Stomach (tissue), 9 donors: ENCODE measurements around the gene ABLIM2. TPM values are rescaled to one million over a fixed set of nuclear protein-coding genes. Genes with fewer than 3 reads are reported as not detected.

Experiments used
- DNase-seq, 2 donors: peaks; one replicate each; pipeline versions ENCODE4 v3.0.0 to v3.0.0-alpha.2; 2013 to 2019
- H3K27ac ChIP-seq, 5 donors: fragments of 200-600 bp in 4 of 5; sonication (generic) in 4 of 5; one replicate each; pipeline ENCODE4 v1.5.1; 2013 to 2019; ENCODE audit warnings: mild to moderate bottlenecking in 1 of 5, moderate library complexity in 1 of 5
- H3K27me3 ChIP-seq, 3 donors: fragments of 200-600 bp; sonication (generic); one replicate each; pipeline ENCODE4 v1.5.1; 2017 to 2019; ENCODE audit warnings: mixed run types in 1 of 3
- H3K36me3 ChIP-seq, 4 donors: fragments of 200-600 bp; sonication (generic); 1 replicate in 3 of 4; 2 replicates in 1 of 4; pipeline ENCODE4 v1.5.1; 2016 to 2019
- H3K4me1 ChIP-seq, 4 donors: fragments of 200-600 bp; sonication (generic); one replicate each; pipeline ENCODE4 v1.5.1; 2016 to 2019
- H3K4me3 ChIP-seq, 4 donors: fragments of 200-600 bp; sonication (generic) in 3 of 4; one replicate each; pipeline ENCODE4 v1.5.1; 2016 to 2019; ENCODE audit warnings: mild to moderate bottlenecking in 1 of 4
- H3K9me3 ChIP-seq, 4 donors: fragments of 200-600 bp; sonication (generic); one replicate each; pipeline ENCODE4 v1.5.1; 2016 to 2019
- CTCF ChIP-seq, 7 experiments: fragments of 450-650 bp in 4 of 7; fragments of 200-600 bp in 3 of 7; sonication (generic) in 3 of 7; IDR thresholded peaks; one replicate each; pipeline ENCODE4 v1.5.1; 2016 to 2019; ENCODE audit warnings: antibody characterized with exemption in 7 of 7, control low read depth in 2 of 7, mild to moderate bottlenecking in 1 of 7
- EP300 ChIP-seq: sonication (generic); formaldehyde crosslinking; IDR thresholded peaks from one replicate; pipeline ENCODE4 v1.6.1; 2017; ENCODE audit warnings: antibody characterized with exemption
- POLR2A ChIP-seq, 4 donors: fragments of 450-650 bp; IDR thresholded peaks; one replicate each; pipeline ENCODE4 v1.6.1; 2016; ENCODE audit warnings: antibody characterized with exemption in 4 of 4, control low read depth in 2 of 4, mild to moderate bottlenecking in 1 of 4, moderate library complexity in 1 of 4
- POLR2AphosphoS5 ChIP-seq, 3 donors: sonication (generic); formaldehyde crosslinking; IDR thresholded peaks; one replicate each; pipeline ENCODE4 v1.6.1; 2016; ENCODE audit warnings: antibody characterized with exemption in 3 of 3
- WGBS, 5 donors: extraction: QIAGEN DNeasy Blood & Tissue Kit in 3 of 5; methylation state at CpG; one replicate each; pipeline versions ENCODE4 v1.1.5 to v1.1.7; 2013 to 2018; 5-methylcytosine and 5-hydroxymethylcytosine counted together
- intact Hi-C: fragments of 100-400 bp; cut with DNase I; formaldehyde crosslinking; loops from one replicate; pipeline ENCODE4 v1.15.1; 2023; ENCODE audit warnings: low total_unique reads
- polyA plus RNA-seq, 3 donors: library from polyadenylated mRNA; stranded (reverse); fragments of 200-250 nt; gene quantifications; one replicate each; pipeline ENCODE4 v1.2.3, GENCODE V29; 2013
- total RNA-seq, 5 donors: library from RNA; depleted of rRNA; stranded (reverse); fragments of >200 nt; gene quantifications; one replicate each; pipeline versions ENCODE4 v1.1.0 to v1.2.3, GENCODE V29; 2014 to 2016
- donor health status: healthy with polysubstance abuse.
- donor health status: Bipolar disorder and iron deficiency.
- donor health status: healthy.

ABLIM2 gene
- total and polyA plus RNA-seq, 8 donors: 2.3 to 28.0 (median 5.5) TPM

DNA sequence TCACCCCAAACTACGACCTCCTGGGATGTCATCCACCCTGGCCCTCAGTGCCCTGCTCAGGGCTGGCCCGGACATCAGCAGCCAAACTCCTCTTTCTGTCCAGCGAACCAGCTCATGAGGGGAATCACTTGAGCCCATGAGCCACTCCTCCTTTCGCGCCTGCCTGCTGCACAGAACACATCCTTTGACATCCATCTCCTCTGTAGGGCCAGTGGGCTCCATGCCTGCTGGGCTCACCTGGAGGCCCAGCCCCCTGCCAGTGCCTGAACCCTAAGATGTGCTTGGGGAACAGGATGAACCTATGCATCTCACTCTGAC lies 43.5 kb downstream of the ABLIM2 start:
- H3K9me3 ChIP-seq: no peaks in the 10 kb centered on the region
- no peak overlapping the region for H3K4me3 ChIP-seq
- intact Hi-C loops: no loop called here
- peaks cover 9 to 29% (median 24%) of the 10 kb centered on the region in 4 donors for H3K4me1 ChIP-seq
- WGBS, 5 donors: 40 to 88% (median 84%) methylated on average over 3 to 5 of the region's 5 CpGs
- TF ChIP-seq POLR2AphosphoS5 (IDR thresholded peaks at IDR 0.05) (no peak), EP300 (no peak), POLR2A (IDR thresholded peaks at IDR 0.05) (no peak), CTCF (IDR thresholded peaks at IDR 0.05) (no peak)
- H3K27ac ChIP-seq: no peak overlapping the region
- no peaks in the 10 kb centered on the region for H3K27me3 ChIP-seq
- DNase-seq: no peak
- H3K36me3 ChIP-seq: no peaks in the 10 kb centered on the region

DNA sequence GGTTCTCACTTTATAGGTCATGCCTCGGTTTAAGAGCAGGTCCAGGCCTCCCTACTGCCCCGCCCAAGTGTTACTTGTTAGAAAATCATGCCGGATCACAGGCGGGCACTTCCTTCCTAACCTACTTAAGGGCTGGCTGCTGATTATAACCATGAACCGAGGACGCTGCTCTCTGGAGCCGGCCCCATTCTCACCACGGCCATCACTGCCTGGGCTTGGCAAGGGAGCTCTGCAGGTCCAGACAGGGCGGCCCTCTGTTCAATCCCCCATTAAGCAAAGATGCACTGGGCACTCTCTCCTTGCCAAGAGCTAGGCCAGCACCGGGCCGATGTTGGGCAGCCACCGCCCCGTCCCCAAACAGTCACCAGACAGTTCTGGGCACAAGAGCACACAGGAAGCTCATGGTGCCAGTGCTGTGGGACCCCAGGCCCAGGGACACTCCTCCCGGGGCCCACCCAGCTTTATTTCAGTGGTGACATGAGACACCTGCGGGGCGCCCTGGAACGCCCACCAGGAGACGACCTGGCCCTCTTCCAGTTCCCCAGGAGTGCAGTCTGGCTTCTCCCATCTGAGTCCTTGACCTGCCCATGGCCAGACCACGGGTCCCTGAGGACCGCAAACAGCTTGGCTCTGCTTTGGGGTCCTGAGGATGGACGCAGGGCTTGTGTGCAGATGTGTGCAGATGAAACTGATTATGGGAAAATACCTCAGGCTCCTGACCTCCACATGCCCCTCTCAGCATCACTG lies 44.0 kb downstream of the ABLIM2 start:
- Histone ChIP-seq H3K36me3 (no peaks in the 10 kb centered on the region), H3K4me3 (no peak overlapping the region), H3K9me3 (no peaks in the 10 kb centered on the region), H3K27me3 (no peaks in the 10 kb centered on the region), H3K27ac (peak overlapping the region; percentile 48 to 76 (median 57)), H3K4me1 (peaks cover 9 to 29% (median 24%) of the 10 kb centered on the region in 4 donors)
- 46 to 65% (median 56%) methylated on average over 17 to 21 of the region's 21 CpGs for WGBS, 5 donors
- TF ChIP-seq POLR2A (IDR thresholded peaks at IDR 0.05) (no peak), CTCF (IDR thresholded peaks at IDR 0.05) (no peak), EP300 (no peak), POLR2AphosphoS5 (IDR thresholded peaks at IDR 0.05) (no peak)
- intact Hi-C loops: no loop called here
- DNase-seq: peak in 1 of 2 donors; percentile 33

DNA sequence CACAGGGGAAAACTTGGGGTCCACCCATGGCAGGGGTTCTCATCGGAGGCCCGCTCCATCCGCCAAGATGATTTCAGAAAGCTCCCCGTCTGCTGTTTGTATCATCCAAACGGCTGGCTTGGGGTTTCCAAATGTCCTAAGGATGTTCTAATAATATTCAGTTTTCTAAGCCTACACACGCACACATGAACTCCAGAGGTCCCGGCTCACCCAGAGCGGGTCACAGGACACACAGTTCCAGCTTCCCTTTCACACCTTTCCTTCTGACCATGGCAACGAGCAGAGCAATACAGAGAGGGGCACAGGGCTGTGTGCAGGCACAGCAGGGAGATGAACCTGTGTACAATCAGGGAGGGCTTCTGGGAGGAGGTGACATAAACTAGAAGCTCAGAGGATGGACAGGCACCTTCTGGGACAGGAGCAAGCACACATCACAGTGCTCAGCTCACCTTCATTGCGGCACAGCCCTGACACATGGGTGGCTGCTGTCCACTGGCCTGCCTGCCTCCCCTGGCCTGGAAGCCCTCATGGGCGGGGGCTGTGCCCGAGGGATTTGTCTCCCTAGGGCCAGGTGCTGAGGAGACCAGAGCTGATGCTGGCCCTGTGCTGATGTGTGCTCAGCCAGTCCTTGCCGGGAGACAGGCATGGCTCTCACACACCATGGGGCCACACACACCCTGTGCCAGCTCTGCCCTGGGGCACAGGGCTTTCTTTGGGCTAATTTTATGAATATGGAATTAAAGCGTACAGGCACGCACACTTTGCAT lies 44.8 kb downstream of the ABLIM2 start:
- WGBS, 5 donors: 58 to 64% (median 61%) methylated on average over 12 to 15 of the region's 15 CpGs
- DNase-seq: no peak
- no peak overlapping the region for H3K4me3 ChIP-seq
- no peak for TF ChIP-seq POLR2AphosphoS5 (IDR thresholded peaks at IDR 0.05)
- no peak for TF ChIP-seq CTCF (IDR thresholded peaks at IDR 0.05)
- no peak for TF ChIP-seq POLR2A (IDR thresholded peaks at IDR 0.05)
- TF ChIP-seq EP300: no peak
- H3K4me1 ChIP-seq: peaks cover 9 to 29% (median 24%) of the 10 kb centered on the region in 4 donors
- H3K27ac ChIP-seq: peak overlapping the region; percentile 48 to 76 (median 57)
- peaks cover 0 to 6% (median 0%) of the 10 kb centered on the region in 3 donors for H3K27me3 ChIP-seq
- H3K36me3 ChIP-seq: no peaks in the 10 kb centered on the region
- no peaks in the 10 kb centered on the region for H3K9me3 ChIP-seq
- intact Hi-C loops: no loop called here

GRCh38 chr4:8112672-8113071 lies 45.9 kb downstream of the ABLIM2 start:
- no peaks in the 10 kb centered on the region for H3K36me3 ChIP-seq
- no peak overlapping the region for H3K4me3 ChIP-seq
- no peaks in the 10 kb centered on the region for H3K9me3 ChIP-seq
- intact Hi-C loops: no loop called here
- WGBS, 5 donors: 70 to 80% (median 75%) methylated on average over 10 of the region's 10 CpGs
- peak overlapping the region in 4 of 5 donors; percentile 48 to 76 (median 60) for H3K27ac ChIP-seq
- DNase-seq: no peak
- peaks cover 9 to 29% (median 22%) of the 10 kb centered on the region in 4 donors for H3K4me1 ChIP-seq
- peaks cover 0 to 17% (median 0%) of the 10 kb centered on the region in 3 donors for H3K27me3 ChIP-seq
- TF ChIP-seq POLR2AphosphoS5 (IDR thresholded peaks at IDR 0.05): no peak
- TF ChIP-seq EP300: no peak
- no peak for TF ChIP-seq POLR2A (IDR thresholded peaks at IDR 0.05)
- TF ChIP-seq CTCF (IDR thresholded peaks at IDR 0.05): no peak
